ENCODE data around the gene ARPC2. TPM values are rescaled to one million over a fixed set of nuclear protein-coding genes. Genes with fewer than 3 reads are reported as not detected.

Gene ARPC2
- polyA plus RNA-seq, 1 experiment: 831 TPM

- H3K36me3 ChIP-seq (ENCODE audit: control insufficient read depth, insufficient read depth, low read length): no peaks in the 10 kb centered on the region
- TF ChIP-seq CTCF (IDR thresholded peaks at IDR 0.05; ENCODE audit: insufficient read depth, low read depth, low read length): no peak
- DNase-seq (ENCODE audit: low read depth): no peak
- H3K27me3 ChIP-seq (ENCODE audit: control insufficient read depth, insufficient read depth, low read length): no peaks in the 10 kb centered on the region; the same call in 1 of the 2 replicates
- ChIA-PET CTCF (interaction anchor here (0.6 kb wide), 1 partner anchor 55 kb away, joined by 3 read pairs; no protein-coding TSS in a partner anchor), POLR2A (interaction anchor here (0.6 kb wide), 1 partner anchor 1474 kb away, joined by 3 read pairs; no protein-coding TSS in a partner anchor)
- peak overlapping the region; percentile 98 for H3K4me3 ChIP-seq (ENCODE audit: low read depth, low read length)
Measured at GRCh38 chr2:218216336-218216673, 684 bp upstream of the ARPC2 start.

GRCh38 chr2:218217360-218218267, 625 bp downstream of the ARPC2 start:
- POLR2A ChIA-PET: no interaction called here
- DNase-seq (ENCODE audit: low read depth): no peak
- Histone ChIP-seq H3K4me3 (ENCODE audit: low read depth, low read length) (peak overlapping the region; percentile 98), H3K27me3 (ENCODE audit: control insufficient read depth, insufficient read depth, low read length) (no peaks in the 10 kb centered on the region), H3K36me3 (ENCODE audit: control insufficient read depth, insufficient read depth, low read length) (no peaks in the 10 kb centered on the region)
- CTCF ChIA-PET: interaction anchor here (0.7 kb wide), 1 partner anchor 13 kb away, joined by 3 read pairs; no protein-coding TSS in a partner anchor
- no peak for TF ChIP-seq CTCF (IDR thresholded peaks at IDR 0.05; ENCODE audit: insufficient read depth, low read depth, low read length)

- H3K4me3 ChIP-seq (ENCODE audit: low read depth, low read length): peak overlapping the region; percentile 98
- DNase-seq (ENCODE audit: low read depth): no peak
- no peak for TF ChIP-seq CTCF (IDR thresholded peaks at IDR 0.05; ENCODE audit: insufficient read depth, low read depth, low read length)
- H3K36me3 ChIP-seq (ENCODE audit: control insufficient read depth, insufficient read depth, low read length): no peaks in the 10 kb centered on the region
- ChIA-PET POLR2A (interaction anchor here (1.2 kb wide), 1 partner anchor 10 kb away, joined by 3 read pairs; no protein-coding TSS in a partner anchor), CTCF (no interaction called here)
- no peaks in the 10 kb centered on the region for H3K27me3 ChIP-seq (ENCODE audit: control insufficient read depth, insufficient read depth, low read length)
Measured at GRCh38 chr2:218218268-218219185, 1.5 kb downstream of the ARPC2 start.

GRCh38 chr2:218219934-218220333, 2.9 kb downstream of the ARPC2 start:
- TF ChIP-seq CTCF (IDR thresholded peaks at IDR 0.05; ENCODE audit: insufficient read depth, low read depth, low read length): no peak
- Histone ChIP-seq H3K27me3 (ENCODE audit: control insufficient read depth, insufficient read depth, low read length) (no peaks in the 10 kb centered on the region), H3K36me3 (ENCODE audit: control insufficient read depth, insufficient read depth, low read length) (peaks cover 3% of the 10 kb centered on the region), H3K4me3 (ENCODE audit: low read depth, low read length) (peak overlapping the region; percentile 98)
- DNase-seq (ENCODE audit: low read depth): no peak
- CTCF ChIA-PET: interaction anchor here (0.6 to 1.0 kb wide), 4 partner anchors 9 to 39 kb away, joined by 3 to 5 read pairs (median 4); no protein-coding TSS in a partner anchor
- POLR2A ChIA-PET: interaction anchor here (0.6 to 1.2 kb wide), 2 partner anchors 9 to 27 kb away, joined by 3 read pairs; no protein-coding TSS in a partner anchor

All from BJ (cell line).